NCI-H187 (cell line): Measurements from ENCODE around the gene ERICH4.
"Not testable (repeated sequence)": the region's sequence is repeated elsewhere in the genome, so short reads cannot be mapped to it uniquely, and the experiment has no call there.

Source experiments
- DNase-seq, 2 experiments: peaks; one replicate each; lab custom pipeline; 2025; lab: John Stamatoyannopoulos, UW

ERICH4 gene

DNA sequence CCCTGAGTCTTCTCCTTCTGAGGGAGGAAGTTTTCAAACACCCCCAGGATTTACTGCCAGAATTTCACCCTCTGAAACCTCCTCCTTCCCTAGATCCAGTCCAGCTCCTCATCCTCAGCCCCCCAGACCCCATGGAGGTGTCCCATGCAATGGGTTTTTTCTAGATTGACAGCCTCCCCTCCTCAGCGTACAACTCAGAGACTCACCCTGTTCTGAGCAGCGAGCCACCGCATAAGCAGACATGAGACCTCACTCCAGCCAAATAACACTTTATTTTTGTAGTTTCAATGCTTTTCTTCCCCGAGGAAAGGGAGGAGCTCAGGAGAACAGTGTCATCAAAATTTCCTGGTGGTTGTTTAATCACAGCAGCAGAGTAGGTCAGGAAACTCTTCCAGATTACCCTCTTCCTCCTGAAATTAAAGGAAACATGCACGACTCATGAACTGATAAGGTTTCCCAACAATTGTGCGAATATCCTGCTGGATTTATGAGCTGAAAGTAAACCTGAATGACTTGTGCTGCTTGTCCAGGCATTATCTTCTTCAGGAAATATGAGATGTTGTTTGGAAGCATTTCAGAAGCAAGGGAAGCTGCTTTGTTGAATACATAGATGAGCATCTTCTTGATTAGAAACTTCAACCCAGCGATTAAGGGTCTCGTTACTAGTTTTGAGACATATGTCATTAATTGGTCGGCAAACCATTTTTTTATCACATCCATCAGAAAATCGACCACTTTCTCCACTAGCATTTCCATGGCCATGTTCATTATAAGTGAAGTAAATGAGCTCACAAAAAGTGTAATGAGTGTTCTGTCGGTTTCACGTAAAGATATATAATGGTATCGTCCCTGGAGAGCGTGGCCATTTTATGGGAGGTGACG is 36.2 kb downstream of the ERICH4 start:
- DNase-seq: no peak

DNA sequence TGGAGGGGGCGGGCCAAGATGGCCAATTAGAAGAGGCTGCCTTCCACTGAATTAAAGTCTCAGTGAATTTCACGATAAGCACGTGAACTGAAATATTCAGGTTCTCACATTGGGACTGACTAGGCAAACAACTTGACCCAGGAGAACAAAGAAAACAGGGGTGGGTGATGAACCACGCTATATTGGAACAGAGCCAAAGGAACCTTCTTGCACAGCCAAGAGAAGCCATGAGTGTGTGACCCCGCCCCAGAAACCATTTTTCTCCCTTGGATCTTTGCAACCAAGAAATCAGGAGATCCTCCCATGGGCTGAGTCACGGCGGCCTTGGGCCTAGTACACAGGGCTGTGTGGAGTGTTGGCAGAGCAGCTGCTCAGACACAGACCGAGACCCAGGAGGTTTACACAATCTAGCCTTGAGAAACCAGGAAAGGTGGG is 36.8 kb downstream of the ERICH4 start:
- DNase-seq: no peak

DNA sequence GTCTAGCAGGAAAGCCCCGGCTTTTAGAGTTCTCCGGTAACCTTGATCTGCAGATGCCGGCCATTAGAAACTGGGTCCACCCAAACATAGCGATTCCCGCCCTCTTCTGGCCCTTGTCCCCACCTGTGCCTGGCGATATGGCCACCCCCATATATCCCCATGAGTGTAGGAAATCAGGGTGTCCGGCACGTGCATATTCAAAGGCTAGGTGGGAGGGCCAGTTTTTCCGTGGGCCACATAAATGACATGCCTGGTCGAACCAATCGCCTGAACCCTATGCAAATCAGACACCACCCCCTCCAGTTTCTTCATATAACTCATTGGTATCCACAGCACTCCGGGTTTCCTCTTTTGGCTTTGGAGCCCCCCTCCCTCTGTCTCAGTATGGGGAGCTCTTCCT is 37.4 kb downstream of the ERICH4 start:
- no peak for DNase-seq

DNA sequence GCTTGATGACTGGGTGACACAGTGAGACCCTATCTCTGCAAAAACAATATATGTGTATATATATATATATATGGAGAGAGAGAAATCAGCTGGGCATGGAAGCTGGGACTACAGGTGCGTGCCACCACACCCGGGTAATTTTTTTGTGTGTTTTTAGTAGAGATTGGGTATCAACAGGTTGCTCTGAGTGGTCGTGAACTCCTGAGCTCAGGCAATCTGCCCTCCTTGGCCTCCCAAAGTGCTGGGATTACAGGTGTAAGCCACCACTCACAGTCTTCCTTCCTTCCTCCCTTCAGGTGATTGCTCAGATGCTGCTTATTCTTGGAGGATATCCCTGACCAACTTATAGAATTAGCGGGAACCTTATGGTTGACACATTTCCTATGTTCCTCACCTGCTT is 41.9 kb downstream of the ERICH4 start:
- no peak for DNase-seq

DNA sequence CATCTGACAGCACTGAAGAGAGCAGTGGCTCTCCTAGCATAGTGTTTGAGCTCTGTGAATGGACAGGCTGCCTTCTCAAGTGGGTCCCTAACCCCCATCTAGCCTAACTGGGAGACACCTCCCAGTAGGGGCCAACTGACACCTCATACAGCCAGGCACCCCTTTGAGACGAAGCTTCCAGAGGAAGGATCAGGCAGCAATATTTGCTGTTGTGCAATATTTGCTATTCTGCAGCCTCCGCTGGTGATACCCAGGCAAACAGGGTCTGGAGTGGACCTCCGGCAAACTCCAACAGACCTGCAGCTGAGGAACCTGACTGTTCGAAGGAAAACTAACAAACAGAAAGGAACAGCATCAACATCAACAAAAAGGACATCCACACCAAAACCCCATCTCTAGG is 44.0 kb downstream of the ERICH4 start:
- not testable (repeated sequence) for DNase-seq

DNA sequence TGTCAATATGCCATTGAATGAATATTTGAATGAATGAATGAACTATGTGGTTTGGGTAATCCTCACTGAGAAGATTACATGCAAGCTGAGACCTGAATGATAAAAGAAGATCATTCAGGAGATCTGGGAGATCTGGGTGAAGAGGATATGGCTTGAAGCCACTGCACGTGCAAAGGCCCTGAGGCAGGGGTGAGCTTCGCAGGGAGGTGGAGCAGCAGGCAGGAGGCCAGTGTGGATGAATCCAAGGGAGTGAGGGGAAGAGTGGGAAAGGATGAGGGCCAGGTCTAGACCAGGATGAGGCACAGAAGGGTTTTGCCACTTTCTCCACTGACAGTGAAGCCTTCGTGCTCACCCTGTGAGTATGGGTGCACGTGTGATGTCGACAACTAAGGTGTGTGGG is 49.9 kb downstream of the ERICH4 start:
- no peak for DNase-seq
